HG02938 (cell line): Measurements from ENCODE around the gene B3GNT8.
"Not testable (repeated sequence)": the region's sequence is repeated elsewhere in the genome, so short reads cannot be mapped to it uniquely, and the experiment has no call there.

ENCODE experiments used
- ATAC-seq: cut with Tn5 transposase; IDR thresholded peaks from one replicate; pipeline ENCODE4 v1.9.1; 2021; ENCODE audit warnings: mild to moderate bottlenecking, moderate library complexity; ENCODE audit not compliant: unreplicated experiment

The B3GNT8 gene, protein sequence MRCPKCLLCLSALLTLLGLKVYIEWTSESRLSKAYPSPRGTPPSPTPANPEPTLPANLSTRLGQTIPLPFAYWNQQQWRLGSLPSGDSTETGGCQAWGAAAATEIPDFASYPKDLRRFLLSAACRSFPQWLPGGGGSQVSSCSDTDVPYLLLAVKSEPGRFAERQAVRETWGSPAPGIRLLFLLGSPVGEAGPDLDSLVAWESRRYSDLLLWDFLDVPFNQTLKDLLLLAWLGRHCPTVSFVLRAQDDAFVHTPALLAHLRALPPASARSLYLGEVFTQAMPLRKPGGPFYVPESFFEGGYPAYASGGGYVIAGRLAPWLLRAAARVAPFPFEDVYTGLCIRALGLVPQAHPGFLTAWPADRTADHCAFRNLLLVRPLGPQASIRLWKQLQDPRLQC

GRCh38 chr19:41426952-41427646 lies at the start of gene B3GNT8:
Gene B3GNT8, minus strand, starts transcription at chr19:41427374. Its CDS starts 596 bp downstream, at chr19:41426778.
- ATAC-seq, result no peak

DNA sequence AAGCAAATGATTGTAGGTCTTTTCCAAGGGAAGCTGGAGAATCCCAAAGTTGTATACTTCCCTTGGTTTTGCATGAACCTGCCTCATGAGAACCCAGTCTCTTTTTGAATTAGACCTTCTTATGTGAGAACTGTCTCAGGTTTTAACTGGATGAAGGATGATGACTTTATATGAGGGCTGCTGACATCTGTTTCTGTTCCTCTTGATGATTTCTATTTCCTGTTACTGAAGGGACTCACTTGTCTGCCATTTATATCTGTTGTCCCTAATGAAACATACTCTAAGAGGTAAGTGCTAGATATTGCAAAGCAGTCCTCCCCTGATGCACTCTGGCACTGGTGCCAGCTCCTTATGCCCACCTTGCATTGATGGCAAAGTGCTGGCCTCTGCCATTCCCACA lies 49.4 kb upstream of the B3GNT8 start:
- no peak for ATAC-seq

- not testable (repeated sequence) for ATAC-seq
Observed at GRCh38 chr19:41463257-41464256, 36.4 kb upstream of the B3GNT8 start.

GRCh38 chr19:41462497-41462896 lies 35.3 kb upstream of the B3GNT8 start:
- no peak for ATAC-seq

DNA sequence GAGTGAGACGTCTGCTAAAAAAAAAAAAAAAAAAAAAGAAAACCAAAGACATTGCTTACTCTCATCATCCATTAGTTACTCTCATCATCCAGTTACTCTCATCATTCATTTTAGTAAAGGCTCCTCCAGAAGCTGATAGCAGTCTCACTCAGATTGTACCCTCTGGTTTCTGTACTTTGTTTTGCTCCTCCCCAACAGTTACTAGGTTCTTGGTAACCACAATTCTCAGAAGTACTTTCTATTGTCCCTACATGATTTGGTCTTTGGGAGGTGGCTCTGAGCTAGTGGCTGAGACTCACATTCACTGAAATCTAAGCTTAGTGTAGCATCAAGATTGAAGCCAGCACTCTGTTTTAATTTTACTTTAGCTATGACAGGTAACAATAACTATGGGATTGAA lies 30.1 kb upstream of the B3GNT8 start:
- peak; percentile 92 for ATAC-seq

GRCh38 chr19:41456342-41456918 lies 29.3 kb upstream of the B3GNT8 start:
- no peak for ATAC-seq

DNA sequence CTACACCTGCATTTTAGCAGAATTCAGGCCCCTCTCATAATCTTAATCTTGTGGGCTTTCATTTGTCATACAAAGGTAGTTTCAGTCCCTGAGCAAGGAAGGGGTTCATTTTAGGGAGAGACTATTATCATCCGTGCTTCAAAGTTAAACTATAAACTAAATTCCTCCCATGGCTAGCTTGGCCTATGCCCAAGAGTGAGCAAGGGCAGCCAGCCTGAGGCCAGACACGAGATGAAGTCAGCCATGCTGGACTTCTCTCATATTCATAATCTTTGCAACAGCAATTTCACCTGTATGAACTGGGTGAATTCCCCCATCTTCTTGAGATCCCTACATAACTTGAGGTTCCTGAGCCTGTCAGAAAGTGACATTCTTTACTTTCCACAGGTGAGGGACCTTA lies 28.8 kb upstream of the B3GNT8 start:
- no peak for ATAC-seq

DNA sequence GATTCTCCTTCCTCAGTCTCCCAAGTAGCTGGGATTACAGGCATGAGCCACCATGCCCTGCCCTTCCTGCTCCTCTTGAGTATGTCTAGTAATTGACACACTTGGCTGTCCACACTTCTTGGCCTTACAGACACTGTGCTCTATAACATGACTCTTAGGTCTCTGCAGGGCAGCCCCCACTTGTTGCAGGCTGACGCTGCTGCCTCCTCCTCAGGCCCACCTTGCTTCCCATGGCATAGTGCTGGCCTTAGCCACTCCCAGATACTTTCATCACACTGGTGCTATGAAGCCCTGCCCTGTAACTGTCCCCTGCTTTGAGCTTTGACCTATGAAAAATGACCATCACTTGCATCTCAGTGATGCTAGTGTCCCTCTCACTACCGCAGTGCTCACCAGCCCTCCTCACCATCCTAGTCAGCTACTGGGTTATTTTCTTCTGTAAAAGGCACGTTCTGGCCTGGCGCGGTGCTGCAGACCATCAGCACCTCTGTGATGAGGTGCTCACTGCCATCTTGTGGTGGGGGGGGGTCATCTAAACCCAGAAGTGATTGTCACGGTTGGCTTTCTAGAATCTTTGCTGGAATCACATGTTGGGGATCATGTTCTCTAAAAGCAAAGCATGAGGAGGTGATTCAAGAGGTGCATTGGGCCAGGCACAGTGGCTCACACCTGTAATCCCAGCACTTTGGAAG lies 25.6 kb upstream of the B3GNT8 start:
- ATAC-seq, result no peak

DNA sequence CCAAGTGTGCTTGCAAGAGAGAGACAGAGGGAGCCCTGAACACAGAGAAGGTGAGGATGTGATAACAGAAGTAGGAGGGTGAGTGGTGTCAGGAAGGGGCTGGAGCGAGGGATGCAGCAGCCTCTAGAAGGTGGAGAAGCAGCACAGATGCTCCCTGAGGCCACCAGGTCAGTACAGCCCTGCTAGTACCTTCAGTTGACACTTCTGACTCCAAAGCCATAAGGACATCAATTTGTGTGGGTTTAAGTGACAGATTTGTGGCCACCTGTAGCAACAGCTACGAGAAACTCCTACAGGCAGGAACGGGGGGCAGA lies 22.6 kb upstream of the B3GNT8 start:
- ATAC-seq, result no peak

GRCh38 chr19:41449079-41449864 lies 22.1 kb upstream of the B3GNT8 start:
- ATAC-seq, result no peak

DNA sequence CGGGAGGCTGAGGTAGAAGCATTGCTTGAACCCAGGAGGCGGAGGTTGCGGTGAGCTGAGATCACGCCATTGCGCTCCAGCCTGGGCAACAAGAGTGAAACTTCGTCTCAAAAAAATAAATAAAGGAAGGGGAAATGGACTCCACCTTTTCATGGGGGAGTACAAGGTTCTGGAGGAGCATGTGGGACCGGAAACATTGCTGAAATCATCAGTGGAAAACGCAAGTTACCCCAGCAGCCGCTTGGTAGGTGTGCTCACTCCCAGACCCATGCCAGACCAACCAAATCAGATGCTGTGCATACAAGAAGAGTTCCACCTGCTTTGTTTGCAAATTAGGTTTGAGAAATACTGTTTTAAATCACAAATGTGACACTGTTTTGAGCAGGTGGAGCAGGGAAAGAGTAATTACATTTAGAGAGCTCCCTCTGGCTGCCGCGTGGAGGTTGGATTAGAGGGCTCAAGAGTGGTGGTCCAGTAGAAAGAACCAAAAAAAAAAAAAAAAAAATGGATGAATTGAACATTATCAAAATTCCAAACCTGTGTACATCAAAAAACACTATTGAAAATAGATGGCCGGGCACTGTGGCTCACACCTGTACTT lies 20.7 kb upstream of the B3GNT8 start:
- ATAC-seq, result no peak

DNA sequence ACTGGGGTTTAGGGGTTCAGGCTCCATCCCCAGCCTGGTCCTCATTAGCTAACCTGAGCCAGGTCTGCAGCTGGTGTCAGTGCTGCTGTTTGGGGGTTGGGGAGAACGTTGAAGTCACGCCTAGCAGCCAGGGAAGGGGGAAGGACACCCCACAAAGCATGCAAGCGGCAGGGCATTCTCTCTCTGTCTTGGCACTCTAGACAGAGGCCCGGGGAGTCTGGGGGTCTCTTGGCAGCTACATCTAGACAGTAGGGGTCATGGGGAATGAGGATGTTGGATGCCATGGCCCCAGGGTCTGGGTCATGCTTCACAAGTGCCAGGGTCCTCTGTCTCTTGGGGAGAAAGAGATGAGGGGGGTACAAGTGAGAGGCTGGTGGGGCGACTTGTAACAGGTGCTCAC lies 18.4 kb upstream of the B3GNT8 start:
- no peak for ATAC-seq

DNA sequence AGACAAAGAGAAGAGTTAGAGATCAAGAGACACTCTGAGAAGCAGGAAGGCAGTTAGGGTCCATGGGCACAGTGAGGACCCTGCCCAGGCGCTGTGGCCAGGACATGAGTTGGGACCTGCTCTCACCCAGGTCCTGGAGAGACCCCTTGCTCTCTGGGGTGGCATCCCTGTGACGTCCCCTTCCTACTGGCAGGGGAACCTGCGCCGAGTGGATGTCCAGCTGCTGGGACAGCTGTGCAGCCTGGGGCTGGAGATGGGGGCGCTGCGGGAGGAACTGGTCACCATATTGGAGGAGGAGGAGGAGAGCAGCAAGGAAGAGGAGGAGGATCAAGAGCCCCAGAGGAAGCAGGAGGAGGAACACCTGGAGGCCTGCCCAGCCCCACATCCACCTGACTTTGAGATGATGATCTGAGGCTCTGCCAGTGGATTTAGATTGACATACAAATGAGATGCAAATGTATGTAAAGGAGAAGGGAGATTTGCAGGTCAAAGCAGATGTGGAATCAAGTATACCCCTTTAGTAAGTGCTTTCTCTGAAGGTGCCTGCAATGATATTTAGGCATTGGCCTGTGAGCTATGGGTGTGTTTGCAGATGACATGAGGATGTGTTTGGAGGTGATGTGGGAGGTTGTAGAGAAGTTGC lies 16.8 kb upstream of the B3GNT8 start:
- ATAC-seq, result no peak

DNA sequence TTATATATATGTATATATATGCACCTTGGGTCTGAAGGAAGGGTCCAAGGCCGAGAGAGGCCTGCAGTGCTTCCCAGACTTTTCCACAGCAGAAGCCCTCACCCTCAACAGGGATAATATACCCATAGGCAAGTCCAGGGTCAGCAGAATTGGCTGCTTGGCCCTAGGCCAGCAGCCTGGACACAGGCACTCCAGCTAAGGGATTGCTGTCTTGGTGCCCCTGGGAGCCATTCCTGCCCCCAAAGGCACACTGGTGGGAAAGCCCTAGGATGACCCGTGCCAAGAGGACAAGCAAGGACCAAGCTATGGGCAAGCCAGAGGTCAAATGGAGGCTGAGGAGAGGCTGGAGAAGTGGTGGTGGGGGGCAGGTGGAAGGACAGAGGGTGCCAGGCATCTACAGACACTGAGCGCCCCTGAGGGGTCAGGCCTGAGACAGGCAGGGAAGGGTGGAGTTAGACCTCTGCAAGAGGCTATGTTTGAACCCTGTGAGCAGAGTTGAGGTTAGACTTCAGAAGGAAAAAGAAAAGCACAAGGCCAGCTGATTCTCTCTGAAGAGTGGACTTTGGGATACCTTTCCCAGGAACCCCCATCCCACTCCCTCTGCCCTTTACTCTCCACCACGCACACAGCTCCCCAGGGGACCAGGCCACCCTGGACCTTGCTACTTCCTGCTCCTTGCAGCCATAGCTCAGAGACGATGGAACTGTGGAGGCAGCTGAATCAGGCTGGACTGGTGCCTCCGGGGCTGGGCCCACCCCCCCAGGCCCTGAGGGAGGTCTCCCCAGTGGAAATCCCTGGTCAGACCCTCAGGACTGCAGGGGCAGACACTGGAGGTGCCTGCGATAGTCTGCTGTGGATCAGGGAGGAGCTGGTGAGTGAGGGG lies 15.5 kb upstream of the B3GNT8 start, which contains the start of gene ERICH4:
Gene ERICH4, plus strand, starts transcription at position 684 of the 883 bp plus-strand sequence. Its CDS starts 14 bp downstream, at position 698.
- no peak for ATAC-seq

DNA sequence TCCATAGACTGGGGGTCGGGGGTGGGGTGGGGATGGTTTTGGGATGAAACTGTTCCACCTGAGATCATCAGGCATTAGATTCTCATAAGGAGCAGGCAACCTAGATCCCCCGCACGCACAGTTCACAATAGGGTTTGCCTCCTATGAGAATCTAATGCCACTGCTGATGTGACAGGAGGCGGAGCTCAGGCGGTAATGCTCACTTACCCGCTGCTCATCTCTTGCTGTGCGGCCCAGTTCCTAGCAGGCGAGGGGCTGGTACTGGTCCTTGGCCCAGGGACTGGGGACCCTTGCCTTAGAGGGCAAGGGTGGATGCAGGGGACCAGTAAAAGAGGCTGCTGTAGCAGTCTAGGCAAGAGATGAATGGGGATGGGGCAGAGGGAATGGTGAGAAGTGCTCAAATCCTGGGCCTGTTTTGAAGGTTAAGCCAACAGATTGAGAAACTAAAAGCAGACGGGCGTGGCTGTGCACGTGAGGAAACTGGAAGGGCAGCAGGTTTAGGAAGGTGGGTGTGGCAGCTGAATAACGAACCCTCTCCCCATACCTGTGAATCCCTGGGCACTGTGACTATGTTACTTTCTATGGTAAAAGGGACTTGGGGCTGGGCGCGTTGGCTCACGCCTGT lies 14.3 kb upstream of the B3GNT8 start:
- ATAC-seq, result no peak

DNA sequence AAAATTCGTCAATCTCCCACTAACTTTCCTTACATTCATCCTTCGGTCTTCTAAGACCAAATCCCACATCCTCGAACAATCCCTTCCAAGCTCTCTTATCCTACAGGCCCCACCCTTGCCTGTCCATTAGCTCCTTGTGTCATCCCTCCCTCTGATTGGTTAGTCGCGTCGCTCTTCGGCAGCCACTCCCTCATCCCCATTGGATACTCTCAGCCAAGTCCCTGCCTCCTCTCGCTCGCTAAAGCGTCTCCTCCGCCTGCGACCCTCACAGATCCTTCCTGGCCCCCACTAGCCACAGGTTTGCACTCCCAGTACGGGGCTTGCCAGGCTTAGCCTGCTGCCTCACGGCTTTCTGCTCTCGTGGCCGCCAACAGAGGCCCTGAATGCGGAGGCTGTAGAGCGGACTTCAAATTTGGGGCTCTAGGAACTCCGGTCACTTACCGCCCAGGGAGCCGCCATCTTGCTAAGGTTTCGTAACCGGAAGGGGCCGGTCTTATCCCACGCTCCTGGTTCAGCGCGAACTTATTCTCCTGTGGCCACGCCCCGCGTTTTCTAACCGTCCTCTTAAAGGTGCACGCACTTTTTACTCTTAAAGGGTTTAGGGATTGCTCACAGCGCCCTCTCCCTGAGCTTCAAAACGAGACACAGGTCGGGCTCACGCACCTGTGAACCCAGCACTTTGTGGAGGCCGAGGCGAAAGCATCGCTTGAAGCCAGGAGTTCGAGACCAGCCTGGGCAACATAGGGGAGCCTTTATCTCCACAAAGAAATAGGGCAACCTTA lies 12.5 kb upstream of the B3GNT8 start, which contains the start of gene DMAC2:
Gene DMAC2, minus strand, starts transcription at position 472 of the 782 bp plus-strand sequence. Its CDS starts 13 bp downstream, at position 459.
- peak; percentile 89 for ATAC-seq
